ENCODE data around the gene CLDN15. TPM values are rescaled to one million over a fixed set of nuclear protein-coding genes. Genes with fewer than 3 reads are reported as not detected.
"Not testable (repeated sequence)": the region's sequence is repeated elsewhere in the genome, so short reads cannot be mapped to it uniquely, and the experiment has no call there.

Gene CLDN15, protein sequence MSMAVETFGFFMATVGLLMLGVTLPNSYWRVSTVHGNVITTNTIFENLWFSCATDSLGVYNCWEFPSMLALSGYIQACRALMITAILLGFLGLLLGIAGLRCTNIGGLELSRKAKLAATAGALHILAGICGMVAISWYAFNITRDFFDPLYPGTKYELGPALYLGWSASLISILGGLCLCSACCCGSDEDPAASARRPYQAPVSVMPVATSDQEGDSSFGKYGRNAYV
- 4.5 TPM for polyA plus RNA-seq (2013, experiment 1 of 2; ENCODE audit: insufficient read length)
- 4.6 TPM for polyA plus RNA-seq (2013, experiment 2 of 2; ENCODE audit: insufficient read length)

DNA sequence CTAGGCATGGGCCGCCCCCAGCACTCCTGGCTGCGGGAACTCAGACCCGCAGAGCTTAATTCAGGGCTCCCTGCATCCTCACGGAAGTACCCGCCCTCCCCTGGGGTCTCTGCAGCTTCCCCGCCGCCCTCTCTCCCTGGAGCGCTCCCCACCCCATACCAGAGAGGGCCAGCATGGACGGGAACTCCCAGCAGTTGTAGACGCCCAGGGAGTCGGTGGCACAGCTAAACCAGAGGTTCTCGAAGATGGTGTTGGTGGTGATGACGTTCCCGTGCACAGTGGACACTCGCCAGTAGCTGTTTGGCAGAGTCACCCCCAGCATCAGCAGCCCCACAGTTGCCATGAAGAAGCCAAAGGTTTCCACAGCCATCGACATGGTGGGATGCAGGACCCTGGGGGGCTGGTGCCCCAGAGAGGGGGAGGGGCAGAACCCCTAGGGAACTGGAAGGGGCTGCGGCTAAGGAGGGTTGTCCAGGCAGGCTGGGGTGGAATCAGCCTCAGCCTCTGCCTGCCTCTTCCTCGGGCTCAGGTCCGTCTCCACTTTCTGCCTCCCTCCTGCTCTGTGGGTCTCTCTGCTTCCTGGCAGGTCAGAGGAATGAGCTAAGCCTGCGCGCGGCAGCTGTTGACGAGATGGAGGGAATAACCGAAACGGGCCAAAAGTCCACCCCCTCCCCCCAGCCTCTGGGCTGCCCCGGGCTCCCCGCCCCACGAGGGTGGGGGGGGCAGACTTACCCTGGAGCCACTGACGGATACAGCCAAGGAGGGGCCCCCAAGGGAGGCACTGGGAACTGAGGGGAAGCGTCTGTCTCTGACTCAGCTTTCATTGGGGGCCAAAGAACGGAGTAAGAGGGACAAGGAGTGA, at the start of gene CLDN15:
CLDN15 (minus strand) TSS at position 597 of the 862 bp plus-strand sequence; CDS start at position 376, 221 bp downstream.
- DNase-seq: peak; percentile 74

DNA sequence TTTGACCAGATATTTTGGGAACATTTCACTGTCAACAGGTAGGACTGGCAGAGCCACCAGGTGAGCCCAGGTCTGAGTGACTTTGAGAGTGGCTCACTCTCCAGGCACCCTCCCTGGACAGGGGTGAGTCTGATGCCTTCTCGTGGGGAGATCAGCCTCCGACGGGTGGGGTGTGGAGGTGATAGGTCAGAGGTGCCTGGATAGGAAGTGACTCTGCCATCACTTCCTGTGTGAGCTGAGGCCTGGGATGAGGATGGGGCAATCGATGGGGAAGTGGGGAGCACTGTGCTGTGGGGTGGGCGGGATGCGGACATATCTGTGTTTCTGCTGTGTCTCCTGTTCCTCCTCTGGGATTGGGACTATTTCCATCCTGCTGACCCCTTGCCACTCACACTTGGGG, 49.4 kb upstream of the CLDN15 start:
- no peak for DNase-seq

DNA sequence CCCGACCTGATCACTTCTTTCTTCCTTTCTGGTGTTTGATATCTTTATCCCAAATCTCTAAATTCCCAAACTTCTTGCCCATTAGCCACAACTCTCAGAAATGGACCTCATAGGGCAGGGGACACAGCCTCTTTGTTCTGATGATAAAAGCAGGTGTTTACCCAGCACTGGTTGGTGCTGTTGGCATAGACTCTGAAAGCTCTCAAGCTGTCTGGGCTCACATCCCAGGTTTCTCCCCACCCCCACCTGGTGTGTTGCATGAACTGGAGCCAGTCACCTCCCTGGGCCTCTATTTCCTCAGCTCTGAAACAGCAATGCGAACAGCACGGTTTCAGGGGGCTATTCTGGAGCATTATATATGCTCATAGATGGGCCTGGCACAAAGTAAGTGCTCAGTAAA, 48.3 kb upstream of the CLDN15 start:
- not testable (repeated sequence) for DNase-seq

DNA sequence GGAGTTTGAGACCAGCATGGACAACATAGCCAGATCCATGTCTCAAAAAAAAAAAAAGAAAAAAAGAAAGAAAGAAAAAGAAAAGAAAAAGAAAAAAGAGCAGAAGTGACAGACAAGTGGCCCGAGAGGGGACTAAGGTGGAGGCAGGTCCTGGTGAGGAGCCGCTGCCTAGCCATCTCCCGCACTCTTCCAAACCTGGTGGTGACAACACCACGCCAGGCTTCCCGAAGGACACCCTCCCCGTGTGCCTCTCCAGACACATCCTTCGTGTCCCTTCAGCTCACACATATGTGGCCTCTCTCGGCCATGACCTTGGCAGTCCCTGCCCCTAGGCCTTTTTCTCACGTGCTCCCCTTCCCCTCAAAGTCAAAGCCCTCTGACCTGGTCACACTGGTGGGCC, 47.6 kb upstream of the CLDN15 start:
- no peak for DNase-seq

DNA sequence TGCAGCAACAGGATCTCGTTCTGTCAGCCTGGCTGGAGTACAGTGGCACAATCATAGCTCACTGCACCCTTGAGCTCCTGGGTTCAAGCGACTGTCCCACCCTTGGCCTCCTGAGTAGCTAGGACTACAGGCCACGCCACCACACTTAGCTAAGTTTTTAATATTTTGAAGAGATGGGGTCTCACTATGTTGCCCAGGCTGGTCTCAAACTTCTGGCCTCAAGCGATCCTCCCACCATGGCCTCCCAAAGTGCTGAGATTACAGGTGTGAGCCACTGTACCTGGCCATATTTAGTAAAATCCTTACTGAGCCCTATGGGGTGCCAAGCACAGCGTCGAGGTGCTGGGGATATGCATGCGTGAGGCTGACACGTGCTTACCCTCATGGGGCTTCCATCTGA, 43.3 kb upstream of the CLDN15 start:
- not testable (repeated sequence) for DNase-seq

DNA sequence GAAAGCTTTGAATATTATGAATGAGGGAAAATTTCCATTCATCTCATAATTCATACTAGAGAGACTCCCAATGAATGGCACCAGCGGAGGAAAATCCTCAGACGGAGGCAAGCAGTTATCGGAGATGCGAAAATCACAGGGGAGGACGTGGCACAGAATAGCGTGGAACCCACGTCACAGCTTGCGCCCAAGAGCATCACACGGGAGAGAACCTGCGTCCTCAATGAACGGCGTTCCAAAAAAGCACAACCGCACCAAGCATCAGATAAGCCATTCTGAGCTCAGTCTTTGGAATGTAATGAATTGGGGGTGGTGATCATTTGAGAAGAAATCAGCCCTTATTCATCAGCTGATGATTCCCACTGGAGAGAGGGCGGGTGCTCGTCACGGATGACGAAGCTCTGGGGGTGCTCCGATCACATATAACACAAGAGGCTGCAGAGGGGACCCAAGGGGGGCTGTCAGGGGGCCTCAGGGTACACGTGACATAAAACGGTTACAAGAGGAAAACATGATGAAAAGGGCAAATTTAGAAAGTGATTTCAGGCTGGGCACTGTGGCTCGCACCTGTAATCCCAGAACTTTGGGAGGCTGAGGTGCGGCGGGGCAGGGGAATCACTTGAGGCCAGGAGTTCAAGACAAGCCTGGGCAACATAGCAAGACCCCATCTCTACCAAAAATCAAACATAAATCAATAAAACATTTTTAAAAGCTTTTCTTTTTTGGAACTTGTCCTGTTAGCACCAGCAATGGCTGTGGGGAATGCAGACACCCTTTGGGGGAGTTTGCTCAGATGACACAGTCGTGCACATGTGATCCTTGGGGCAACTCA, 41.1 kb upstream of the CLDN15 start:
- no peak for DNase-seq

DNA sequence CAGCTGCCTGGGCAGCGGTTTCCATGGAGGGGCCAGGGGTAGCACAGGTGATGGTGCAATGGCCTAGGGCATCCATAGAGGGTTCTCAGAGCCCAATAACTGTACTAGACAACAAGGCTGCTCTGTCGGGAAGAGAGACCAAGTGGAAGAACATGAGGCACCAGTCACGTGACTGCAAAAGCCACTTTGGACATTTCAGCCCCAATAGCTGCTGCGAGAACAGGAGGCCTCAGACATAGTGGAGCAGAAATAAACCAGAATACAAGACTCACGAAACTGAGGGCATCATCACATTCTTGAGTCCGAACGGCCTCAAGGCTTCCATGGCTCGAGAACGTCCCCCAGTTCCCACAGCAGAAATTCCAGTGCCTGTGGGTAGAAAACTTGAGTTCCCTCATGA, 39.6 kb upstream of the CLDN15 start:
- no peak for DNase-seq

DNA sequence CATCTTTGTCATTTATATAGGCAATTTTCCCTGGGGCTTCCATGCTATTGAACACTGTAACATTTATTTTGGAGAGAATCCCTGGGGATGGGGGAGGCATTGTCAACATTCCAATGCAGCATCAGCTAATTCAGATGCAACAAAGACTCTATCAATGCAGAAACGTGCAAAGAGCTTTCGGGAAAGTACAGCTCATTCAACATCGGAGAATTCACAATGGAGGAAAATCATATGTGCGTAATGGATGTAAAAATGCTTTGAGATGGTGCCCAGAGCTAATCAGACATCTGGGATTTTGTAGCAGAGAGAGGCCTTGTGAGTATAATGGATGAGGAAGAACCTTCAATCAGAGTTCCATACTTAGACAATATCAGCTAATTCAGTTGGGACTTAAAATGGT, 35.6 kb upstream of the CLDN15 start:
- DNase-seq: no peak

DNA sequence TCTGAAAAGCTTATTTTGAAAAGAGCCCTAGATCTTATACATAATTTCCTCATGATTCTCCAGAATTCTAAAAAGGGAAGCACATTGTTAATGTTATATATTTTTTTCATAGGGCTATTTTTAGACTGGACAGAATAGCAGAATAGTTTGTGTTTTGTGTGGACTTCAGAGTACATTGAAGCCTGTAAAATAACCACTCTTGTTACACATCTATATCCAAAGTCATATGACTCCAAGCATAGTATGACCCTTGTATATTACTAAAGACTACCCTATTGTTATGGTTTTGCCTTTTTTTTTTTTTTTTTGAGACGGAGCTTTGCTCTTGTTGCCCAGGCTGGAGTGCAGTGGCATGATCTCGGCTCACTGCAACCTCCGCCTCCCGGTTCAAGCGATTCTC, 33.4 kb upstream of the CLDN15 start:
- DNase-seq: no peak

DNA sequence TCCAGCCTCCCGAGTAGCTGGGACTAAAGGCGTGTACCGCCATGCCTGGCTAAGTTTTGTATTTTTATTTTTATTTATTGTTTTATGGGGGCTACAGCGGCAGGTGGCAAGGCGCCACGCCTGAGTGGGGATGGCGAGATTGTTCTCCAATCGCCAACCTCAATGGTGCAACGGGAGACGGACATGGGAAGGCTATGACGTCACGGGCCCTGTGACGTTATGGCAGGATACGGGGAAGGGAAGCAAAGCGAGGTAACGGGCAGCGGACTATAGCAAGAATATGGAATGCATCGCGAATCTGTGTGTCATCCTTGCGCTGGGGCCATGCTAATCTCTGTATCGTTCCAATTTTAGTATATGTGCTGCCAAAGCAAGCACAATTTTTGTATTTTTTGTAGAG, 32.1 kb upstream of the CLDN15 start:
- DNase-seq: no peak

DNA sequence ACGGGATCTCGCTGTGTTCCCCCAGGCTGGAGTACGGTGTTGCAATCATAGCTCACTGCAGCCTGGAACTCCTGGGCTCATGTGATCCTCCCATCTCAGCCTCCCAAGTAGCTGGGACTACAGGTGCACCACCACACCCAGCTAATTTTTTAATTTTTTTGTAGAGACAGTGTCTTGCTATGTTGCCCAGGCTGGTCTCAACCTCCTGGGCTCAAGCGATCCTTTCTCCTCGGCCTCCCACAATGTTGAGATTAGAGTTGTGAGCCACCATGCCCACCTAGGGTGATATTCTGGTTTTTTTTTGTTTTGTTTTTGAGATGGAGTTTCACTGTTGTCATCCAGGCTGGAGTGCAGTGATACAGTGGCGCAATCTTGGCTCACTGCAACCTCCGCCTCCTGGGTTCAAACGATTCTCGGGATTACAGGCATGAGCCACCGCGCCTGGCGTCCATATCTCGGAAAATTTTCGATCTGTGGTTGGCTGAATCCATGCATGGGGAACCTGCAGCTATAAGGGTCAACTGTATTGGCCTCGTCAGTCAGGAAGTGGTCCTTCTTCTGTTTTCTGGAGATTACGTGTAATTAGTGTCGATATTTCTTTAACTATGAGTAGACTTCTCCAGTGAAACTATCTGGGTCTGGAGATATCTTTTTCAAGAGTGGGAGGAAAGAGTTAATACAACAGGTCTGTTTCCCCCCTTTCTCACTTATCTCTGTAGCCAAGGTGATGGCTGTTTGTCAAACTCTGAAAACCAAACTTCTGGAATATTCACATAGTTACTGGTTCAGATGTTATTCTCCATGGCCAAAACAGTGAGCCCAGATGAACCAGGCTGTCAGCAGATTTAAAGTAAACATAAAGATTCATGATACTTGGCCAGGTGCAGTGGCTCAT, 28.3 kb upstream of the CLDN15 start:
- no peak for DNase-seq

DNA sequence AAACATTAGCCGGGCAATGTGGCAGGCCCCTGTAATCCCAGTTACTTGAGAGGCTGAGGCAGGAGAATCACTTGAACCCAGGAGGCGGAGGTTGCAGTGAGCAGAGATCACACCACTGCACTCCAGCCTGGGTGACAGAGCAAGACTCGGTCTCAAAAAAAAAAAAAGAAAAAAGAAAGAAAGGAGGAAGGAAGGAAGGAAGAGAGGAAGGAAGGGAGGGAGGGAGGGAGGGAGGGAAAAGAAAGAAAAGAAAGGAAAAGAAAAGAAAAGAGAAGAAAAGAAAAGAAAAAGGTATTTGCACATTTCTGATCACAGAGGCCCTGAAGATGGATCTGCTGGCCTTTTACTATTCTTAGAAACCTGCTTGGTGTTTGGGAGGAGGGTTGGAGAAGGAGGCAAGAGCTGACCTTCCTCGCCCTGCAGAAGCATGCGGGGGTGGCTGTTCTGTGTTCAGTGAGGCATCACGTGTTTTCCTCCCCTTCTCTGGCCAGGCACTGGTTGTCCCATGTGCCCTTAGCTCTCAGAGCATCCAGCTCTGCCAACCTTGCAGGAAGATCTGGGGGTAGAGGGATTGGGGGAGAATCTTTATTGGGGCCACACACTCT, 26.6 kb upstream of the CLDN15 start:
- not testable (repeated sequence) for DNase-seq

DNA sequence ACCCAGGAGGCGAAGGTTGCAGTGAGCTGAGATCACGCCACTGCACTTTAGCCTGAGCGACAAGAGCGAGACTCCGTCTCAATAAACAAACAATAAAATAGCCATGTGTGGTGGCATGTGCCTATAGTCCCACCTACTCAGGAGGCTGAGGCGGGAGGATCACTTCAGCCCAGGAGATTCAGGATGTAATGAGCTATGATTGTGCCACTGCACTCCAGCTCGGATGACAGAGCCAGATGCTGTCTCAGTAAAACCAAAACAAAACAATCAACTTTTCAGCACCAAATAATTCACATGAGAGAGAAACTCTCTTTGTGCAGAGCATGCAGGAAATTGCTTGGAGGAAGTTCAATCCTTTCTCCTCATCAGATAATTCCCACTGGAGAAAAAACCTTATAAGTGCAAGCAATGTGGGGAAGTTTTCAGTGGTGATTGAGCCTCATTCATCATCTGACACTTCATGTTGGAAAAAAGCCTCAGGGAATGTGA, 20.7 kb upstream of the CLDN15 start:
- DNase-seq: peak; percentile 35

DNA sequence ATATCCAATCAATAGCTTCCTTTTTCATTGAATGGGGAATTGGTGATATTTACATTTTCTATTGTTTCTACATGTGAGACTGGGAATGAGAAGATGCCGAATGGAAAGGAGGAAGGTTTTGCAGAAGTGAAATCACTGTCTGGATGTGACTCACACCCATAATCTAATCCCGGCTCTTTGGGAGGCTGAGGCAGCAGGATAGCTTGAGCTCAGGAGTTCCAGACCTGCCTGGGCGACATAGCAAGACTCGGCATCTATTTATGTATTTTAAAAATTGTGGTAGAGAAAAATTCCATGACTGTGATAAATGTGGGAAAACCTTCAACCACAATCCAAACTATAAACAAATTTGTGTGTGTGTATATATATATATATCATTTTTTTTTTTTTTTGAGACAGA, 18.2 kb upstream of the CLDN15 start:
- DNase-seq: no peak

DNA sequence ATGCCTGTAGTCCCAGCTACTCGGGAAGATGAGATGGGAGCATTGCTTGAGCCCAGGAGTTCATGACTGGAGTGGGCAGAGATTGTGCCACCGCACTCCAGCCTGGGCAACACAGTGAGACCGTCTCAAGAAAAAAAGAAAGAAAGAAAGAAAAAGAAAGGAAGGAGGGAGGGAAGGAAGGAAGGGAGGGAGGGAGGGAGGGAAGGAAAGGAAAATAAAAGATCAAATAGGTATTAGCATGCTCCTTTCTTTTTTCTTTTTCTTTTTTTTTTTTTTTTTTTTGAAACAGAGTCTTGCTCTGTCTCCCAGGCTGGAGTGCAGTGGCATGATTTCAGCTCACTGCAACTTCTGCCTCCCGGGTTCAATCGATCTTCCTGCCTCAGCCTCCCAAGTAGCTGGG, 15.6 kb upstream of the CLDN15 start:
- DNase-seq: not testable (repeated sequence)

DNA sequence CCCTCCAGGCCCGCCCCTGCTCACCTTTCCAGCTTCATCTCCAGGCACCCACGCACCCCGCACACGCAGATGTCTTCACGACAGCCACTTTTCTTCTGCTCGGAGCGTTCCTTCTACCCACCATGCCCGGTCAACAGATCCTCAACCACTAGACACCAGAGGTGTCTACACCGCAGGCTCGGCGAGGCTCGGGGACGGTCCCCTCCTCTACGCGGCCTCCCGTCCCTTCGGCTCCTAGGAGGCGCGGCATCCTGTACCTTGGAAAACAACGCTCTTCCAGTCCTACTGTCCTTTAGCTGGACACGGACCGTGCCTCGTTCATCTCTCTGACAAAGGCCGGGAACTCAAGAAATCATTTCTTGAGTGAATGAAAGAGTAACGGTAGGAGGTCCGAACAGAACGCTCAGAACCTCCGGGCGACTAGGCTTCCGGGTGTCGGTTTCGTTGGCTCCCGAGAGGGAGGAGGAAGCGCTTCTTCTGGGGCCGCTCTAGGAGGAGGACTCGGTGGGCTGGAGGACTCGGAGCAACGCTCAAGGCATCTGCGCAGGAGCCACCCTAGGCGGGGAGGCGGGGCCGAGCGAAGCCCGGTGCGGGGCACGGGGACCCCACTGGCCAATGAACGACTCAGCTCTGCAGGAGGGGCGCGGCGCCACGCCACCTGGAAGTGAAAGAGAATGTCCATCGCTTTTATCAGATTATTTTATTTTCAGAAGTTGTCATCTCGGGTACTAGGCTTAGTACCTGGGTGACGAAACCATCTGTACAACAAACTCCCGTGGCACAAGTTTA, 14.5 kb upstream of the CLDN15 start:
- peak; percentile 98 for DNase-seq

DNA sequence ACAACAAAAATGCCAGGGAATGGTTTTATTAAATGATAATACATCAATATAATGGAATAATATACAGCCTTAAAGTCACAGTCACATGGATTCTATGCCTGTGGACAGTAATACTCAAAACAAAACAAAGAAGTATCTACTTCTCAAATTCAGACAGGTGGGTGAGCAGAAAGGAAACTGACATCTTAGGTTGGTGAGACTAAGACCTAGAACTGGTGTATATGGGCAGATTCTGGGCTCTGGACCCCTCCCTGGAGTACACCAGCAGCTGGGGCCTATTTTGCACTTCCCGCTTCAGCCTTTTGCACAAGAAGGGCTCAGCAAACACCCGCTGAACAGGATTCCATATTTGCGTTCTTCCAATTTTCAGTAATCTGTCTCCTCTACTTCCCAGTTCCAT, 12.7 kb upstream of the CLDN15 start:
- DNase-seq: no peak

DNA sequence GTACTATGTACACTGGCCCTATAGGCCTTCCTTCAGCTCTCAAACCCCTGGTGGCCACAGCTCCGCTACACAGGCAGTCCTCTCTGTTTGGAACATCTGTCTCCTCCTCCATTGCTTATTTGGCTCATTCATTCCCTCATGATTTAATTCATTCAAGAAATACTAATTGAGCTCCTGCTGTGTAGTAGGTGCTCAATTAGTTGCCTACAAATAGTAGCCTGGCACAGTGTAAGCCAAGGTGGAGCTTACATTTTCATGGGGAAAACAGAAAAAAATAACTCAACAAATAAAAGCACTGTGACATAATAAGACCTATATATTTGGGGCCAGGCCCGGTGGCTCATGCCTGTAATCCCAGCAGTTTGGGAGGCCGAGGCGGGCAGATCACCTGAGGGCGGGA, 10.7 kb upstream of the CLDN15 start:
- no peak for DNase-seq

DNA sequence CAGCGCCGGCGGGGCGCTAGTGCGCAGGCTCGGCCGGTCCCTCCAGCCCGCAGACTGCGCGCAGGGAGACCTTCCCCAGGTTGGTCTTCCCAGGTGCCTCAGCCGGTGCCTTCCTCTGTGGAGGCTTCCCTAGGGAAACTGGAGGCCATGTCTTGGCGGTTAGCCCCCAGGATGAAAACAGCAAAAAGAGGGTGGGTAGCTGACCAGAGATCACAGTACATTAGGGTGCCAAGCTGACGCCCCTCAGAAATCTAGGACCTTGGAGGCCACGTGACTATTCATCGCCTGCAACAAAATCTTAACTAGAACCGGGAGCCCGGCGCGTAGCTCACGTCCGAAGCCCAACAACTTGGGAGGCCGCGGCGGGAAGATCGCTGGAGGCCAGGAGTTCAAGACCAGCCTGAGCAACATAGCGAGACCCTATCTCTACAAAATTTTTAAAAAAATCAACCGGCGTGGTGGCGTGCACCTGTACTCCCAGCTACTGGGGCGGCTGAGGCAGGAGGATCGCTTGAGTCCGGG, 7.6 kb upstream of the CLDN15 start:
- no peak for DNase-seq
